GM12878 (cell line): ENCODE data around the gene METTL4. TPM values are rescaled to one million over a fixed set of nuclear protein-coding genes. Genes with fewer than 3 reads are reported as not detected.

Source experiments
- ASH2L ChIP-seq: fragments of 300-600, 200-600 bp; sonication (generic); IDR thresholded peaks from 2 replicates; pipeline ENCODE4 v1.6.1; 2017; ENCODE audit warnings: low read depth, mild to moderate bottlenecking, borderline replicate concordance
- CBX5 ChIP-seq: sonication (generic); IDR thresholded peaks from 2 replicates; pipeline ENCODE4 v1.6.1; 2016; ENCODE audit warnings: low read depth, moderate library complexity, mild to moderate bottlenecking, inconsistent platforms
- CHD4 ChIP-seq: fragments of 200-600 bp; sonication (generic); IDR thresholded peaks from 2 replicates; pipeline ENCODE4 v1.6.1; 2016; ENCODE audit warnings: mild to moderate bottlenecking
- EGR1 ChIP-seq, 2 experiments: IDR thresholded peaks; 1 replicate in 1 of 2; 2 replicates in 1 of 2; pipeline ENCODE4 v1.6.1; 2011 to 2012; ENCODE audit warnings: low read depth in 2 of 2, low read length in 2 of 2, borderline replicate concordance in 1 of 2, mild to moderate bottlenecking in 1 of 2, moderate library complexity in 1 of 2
- FOXK2 ChIP-seq: fragments of 450-650 bp; IDR thresholded peaks from 2 replicates; pipeline ENCODE4 v1.6.1; 2017; ENCODE audit warnings: mild to moderate bottlenecking, moderate library complexity
- MYC ChIP-seq: IDR thresholded peaks from 2 replicates; pipeline ENCODE4 v1.6.1; 2011; ENCODE audit warnings: mild to moderate bottlenecking, low read length, moderate library complexity, inconsistent platforms; ENCODE audit not compliant: insufficient read depth, insufficient replicate concordance, insufficient read length, severe bottlenecking
- PKNOX1 ChIP-seq: fragments of 450-650 bp; IDR thresholded peaks from 2 replicates; pipeline ENCODE4 v1.6.1; 2016; ENCODE audit warnings: mild to moderate bottlenecking
- SMARCA5 ChIP-seq: fragments of 450-650 bp; IDR thresholded peaks from 2 replicates; pipeline ENCODE4 v1.6.1; 2017; ENCODE audit warnings: mild to moderate bottlenecking
- TARDBP ChIP-seq: IDR thresholded peaks from 2 replicates; pipeline ENCODE4 v1.6.1; 2016; ENCODE audit warnings: borderline replicate concordance
- TCF12 ChIP-seq: IDR thresholded peaks from 2 replicates; pipeline ENCODE4 v1.6.1; 2011; ENCODE audit warnings: low read depth, mild to moderate bottlenecking, low read length
- USF1 ChIP-seq: IDR thresholded peaks from 2 replicates; pipeline ENCODE4 v1.6.1; 2011; ENCODE audit warnings: borderline replicate concordance, low read depth, mild to moderate bottlenecking, moderate library complexity, mixed read lengths, low read length; ENCODE audit not compliant: insufficient read depth; ENCODE audit errors: extremely low read length
- polyA plus RNA-seq, 11 experiments: library from polyadenylated mRNA; depleted of rRNA in 4 of 11; unstranded in 6 of 11; stranded (reverse) in 5 of 11; fragments of >200 nt; fragmentation: Nextera tagmentation in 4 of 11; fragmentation: Illumina TruSeq in 1 of 11; extraction: Ambion mirVana in 4 of 11; extraction: Trizol in 1 of 11; gene quantifications; 1 replicate in 1 of 11; 2 replicates in 10 of 11; pipeline versions ENCODE4 v1.2.1 to v1.2.3, GENCODE V29; 2011 to 2016; ENCODE audit warnings: inconsistent platforms in 2 of 11, missing spikeins in 2 of 11, low read depth in 1 of 11
- total RNA-seq, 4 experiments: library from RNA; depleted of rRNA in 3 of 4; stranded (reverse); fragments of >200 nt in 3 of 4; fragmentation: Illumina TruSeq in 1 of 4; extraction: Trizol in 1 of 4; gene quantifications; 2 replicates each; pipeline versions ENCODE4 v1.2.1 to v1.2.3, GENCODE V29; 2013 to 2021
- TF ChIP-seq, protein P1 (sequence below): IDR thresholded peaks from 2 replicates; pipeline ENCODE4 v1.6.1; 2011; ENCODE audit warnings: low read depth, mild to moderate bottlenecking, low read length, moderate library complexity, borderline replicate concordance; ENCODE audit errors: extremely low read depth

METTL4 gene
- total and polyA plus RNA-seq, 10 of the 15 experiments (the other 5 are each of a cell fraction or from before 2014, with no cell fraction given), result 4.9 to 15.2 (median 12.3) TPM

- TF ChIP-seq CHD4, result no peak
- TF ChIP-seq FOXK2, result no peak
- no peak for TF ChIP-seq PKNOX1
- TF ChIP-seq, protein P1, sequence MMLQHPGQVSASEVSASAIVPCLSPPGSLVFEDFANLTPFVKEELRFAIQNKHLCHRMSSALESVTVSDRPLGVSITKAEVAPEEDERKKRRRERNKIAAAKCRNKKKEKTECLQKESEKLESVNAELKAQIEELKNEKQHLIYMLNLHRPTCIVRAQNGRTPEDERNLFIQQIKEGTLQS, result no peak
- TF ChIP-seq TARDBP, result no peak
- TF ChIP-seq SMARCA5, result no peak
- TF ChIP-seq ASH2L, result no peak
- no peak for TF ChIP-seq EGR1 (IDR thresholded peaks at IDR 0.05; ENCODE audit: borderline replicate concordance in 1 of 2, low read depth in 2 of 2, low read length in 2 of 2)
- TF ChIP-seq MYC, result no peak
- TF ChIP-seq USF1, result no peak
- no peak for TF ChIP-seq TCF12
- TF ChIP-seq CBX5, result no peak
Observed at GRCh38 chr18:2522112-2522511, 49.2 kb downstream of the METTL4 start (continued).
